Measurements from ENCODE around the gene KLHL41.
"Not testable (repeated sequence)": the region's sequence is repeated elsewhere in the genome, so short reads cannot be mapped to it uniquely, and the experiment has no call there.

KLHL41 gene

DNA sequence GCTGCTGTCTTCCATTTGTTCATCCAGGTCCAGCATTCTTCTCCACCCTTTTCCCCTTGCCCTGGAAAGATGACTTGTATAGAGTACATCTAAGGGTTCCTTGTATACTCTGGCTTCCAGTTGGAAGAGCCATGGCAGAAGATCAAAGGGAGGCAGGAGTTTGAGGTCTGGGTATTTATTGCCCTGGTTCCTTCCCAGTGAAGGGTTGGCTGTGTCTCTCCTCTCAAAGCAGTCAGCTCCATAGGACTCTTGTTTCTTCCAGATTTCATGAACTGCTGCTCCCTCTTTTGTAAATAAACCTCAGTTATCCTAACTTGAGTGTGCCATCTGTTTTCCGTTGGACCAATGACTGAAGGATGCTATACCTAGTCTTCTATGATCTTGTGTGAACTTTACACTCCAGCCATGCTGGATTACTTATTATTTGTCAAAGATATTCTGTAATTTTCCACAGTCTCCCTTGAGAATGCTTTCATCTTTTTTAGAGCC, 23.8 kb upstream of the KLHL41 start:
- TF ChIP-seq GATA1 (IDR thresholded peaks at IDR 0.05; ENCODE audit: low read depth, low read length) = no peak
- no peak for TF ChIP-seq POLR2A (IDR thresholded peaks at IDR 0.05; ENCODE audit: low read length)
- no peak for DNase-seq

DNA sequence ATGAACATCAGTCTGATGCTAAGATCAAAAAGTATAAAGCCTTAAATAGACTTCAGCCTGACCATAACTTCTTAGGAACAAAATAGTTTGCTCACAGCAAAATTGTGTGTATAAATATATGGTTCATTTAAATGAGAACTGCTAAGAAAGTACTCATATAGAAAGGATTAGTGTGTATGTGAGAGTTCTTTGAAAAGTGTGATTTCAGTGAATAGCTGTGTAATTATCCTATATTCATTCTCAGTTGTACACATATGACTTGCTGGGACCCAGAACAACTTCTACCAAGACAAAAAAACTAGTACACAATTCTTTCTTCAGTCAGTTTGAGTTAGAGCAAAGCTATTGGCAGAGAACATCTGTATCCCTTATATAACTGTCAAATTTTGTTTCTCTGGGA, 23.0 kb upstream of the KLHL41 start:
- DNase-seq = no peak
- no peak for TF ChIP-seq GATA1 (IDR thresholded peaks at IDR 0.05; ENCODE audit: low read depth, low read length)
- no peak for TF ChIP-seq POLR2A (IDR thresholded peaks at IDR 0.05; ENCODE audit: low read length)

DNA sequence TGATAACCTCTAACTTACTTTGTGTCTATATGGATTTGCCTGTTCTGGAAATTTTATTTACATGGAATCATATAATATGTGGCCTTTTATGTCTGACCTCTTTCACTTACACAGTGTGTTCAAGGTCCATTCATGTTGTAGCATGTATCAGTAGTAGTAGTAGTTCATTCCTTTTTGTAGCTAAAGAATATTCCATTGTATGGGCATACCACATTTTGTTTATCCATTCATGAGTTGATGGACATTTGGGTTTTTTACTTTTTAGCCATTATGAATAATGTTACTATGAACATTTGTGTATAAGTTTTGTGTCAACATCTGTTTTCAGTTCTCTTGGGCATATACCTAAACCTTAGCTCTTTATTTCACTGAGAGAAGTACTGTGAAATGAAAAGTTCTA, 18.7 kb upstream of the KLHL41 start:
- TF ChIP-seq POLR2A (IDR thresholded peaks at IDR 0.05; ENCODE audit: low read length) = no peak
- no peak for TF ChIP-seq GATA1 (IDR thresholded peaks at IDR 0.05; ENCODE audit: low read depth, low read length)
- no peak for DNase-seq

DNA sequence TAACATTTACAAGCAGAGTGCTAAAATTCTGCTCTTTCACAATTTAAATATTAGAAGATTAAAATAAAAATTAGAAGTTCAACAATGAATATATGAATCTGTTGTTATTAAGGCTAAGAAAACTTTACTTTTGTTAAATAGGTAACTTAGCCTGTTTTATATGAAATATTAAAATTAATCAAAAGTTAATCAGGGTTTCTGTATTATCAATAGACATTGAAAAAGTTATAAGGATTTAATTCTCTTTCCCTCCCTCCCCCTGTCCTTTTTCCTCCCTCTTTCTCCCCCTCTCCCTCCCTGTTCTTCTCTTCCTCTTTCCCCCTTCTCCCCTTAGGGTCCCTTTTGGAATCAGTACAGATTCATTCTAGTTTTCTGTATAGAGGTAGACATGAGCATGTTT, 18.1 kb upstream of the KLHL41 start:
- TF ChIP-seq POLR2A (IDR thresholded peaks at IDR 0.05; ENCODE audit: low read length) = no peak
- no peak for TF ChIP-seq GATA1 (IDR thresholded peaks at IDR 0.05; ENCODE audit: low read depth, low read length)
- DNase-seq = no peak

DNA sequence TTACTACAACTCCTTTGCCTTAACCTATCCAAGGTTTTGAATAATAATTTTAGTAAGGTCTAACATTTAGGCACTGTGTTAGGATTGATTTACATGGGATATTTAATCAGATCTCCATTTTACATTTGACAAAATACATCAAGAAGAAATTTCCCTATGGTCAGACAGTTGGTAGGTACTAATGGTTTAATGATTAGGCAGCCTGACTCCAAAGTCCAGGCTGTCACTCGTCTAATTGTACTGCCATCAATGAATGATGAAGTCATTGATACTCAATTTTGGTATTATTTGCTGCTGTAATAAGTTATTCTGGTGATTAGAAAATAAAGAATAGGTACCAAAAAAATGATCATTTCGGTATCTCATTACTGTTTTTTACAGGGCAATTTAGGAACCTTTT, 16.1 kb upstream of the KLHL41 start:
- TF ChIP-seq POLR2A (IDR thresholded peaks at IDR 0.05; ENCODE audit: low read length) (no peak), GATA1 (IDR thresholded peaks at IDR 0.05; ENCODE audit: low read depth, low read length) (no peak)
- no peak for DNase-seq

DNA sequence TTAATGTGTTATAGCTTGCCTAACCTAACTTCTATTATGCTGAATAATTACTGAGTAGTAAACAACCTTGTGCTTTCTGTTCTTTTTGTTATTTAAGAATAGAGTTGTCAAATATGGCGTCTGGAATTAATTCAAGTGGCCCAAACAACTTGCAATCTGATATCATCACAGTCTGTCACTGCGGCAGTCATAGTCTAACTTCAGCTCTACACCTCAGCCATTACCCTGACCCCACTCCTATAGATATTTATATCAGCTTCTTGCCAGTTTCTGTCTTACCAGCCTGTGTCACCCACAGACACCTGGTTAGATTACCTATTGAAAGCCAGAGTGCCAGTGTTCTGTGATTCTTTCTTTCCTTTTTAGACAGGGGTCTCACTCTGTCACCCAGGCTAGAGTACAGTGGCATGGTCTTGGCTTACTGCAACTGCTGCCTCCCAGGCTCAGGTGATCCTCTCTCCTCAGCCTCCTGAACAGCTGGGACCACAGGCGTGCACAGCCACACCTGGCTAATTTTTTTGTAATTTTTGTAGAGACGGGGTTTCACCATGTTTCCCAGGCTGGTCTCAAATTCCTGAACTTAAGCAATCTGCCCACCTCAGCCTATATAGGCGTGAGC, 14.1 kb upstream of the KLHL41 start:
- TF ChIP-seq GATA1 (IDR thresholded peaks at IDR 0.05; ENCODE audit: low read depth, low read length) = no peak
- TF ChIP-seq POLR2A (IDR thresholded peaks at IDR 0.05; ENCODE audit: low read length) = no peak

DNA sequence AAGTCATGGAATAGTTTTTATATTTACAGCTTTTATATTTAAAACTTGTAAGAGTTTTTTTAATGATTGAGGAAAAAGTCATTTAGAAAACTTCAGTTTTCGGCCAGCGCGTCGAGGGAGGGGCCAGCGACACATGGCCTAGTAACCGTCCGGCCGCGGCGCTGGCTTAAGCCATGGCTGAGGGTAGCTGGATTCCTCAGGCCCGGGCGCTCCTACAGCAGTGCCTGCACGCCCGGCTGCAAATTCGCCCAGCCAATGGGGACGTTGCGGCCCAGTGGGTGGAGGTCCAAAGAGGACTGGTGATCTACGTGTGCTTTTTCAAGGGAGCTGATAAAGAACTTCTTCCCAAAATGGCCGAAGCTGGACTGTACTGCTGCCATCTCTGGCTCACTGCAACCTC, 4.9 kb upstream of the KLHL41 start:
- no peak for DNase-seq

More for the DNA sequence above, 14.1 kb upstream of the KLHL41 start:
- no peak for DNase-seq

DNA sequence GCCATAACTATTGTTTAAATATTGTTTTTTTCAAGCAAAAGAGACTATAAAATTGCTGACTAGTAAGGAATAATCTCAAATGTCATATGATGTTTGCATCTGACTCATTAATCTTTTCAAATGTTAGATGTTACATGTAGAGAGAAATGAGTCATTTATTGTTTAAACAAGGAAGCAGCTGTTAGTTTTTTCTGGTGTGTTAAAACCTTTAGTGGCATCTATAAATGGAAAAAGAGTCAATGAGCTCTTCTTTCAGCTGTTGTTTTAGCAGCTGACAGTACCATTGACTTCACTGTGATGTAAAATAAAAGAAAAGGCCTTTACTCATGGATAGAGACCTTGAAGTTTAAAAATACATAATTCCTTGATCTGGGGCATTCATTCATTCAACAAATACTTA, 1.8 kb upstream of the KLHL41 start:
- no peak for DNase-seq
- TF ChIP-seq GATA1 (IDR thresholded peaks at IDR 0.05; ENCODE audit: low read depth, low read length) (no peak), POLR2A (IDR thresholded peaks at IDR 0.05; ENCODE audit: low read length) (no peak)

More for the DNA sequence above, 4.9 kb upstream of the KLHL41 start:
- no peak for TF ChIP-seq POLR2A (IDR thresholded peaks at IDR 0.05; ENCODE audit: low read length)
- TF ChIP-seq GATA1 (IDR thresholded peaks at IDR 0.05; ENCODE audit: low read depth, low read length) = no peak

DNA sequence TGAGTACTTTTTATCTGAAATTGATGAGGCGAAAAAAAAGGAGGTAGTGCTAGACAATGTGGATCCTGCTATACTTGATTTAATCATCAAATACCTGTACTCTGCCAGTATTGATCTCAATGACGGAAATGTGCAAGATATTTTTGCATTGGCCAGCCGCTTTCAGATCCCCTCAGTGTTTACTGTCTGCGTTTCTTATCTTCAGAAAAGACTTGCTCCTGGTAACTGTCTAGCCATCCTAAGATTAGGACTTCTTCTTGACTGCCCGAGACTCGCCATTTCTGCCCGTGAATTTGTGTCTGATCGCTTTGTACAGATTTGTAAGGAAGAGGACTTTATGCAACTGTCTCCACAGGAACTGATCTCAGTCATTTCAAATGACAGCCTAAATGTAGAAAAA, 453 bp downstream of the KLHL41 start:
- no peak for DNase-seq
- TF ChIP-seq POLR2A (IDR thresholded peaks at IDR 0.05; ENCODE audit: low read length) (no peak), GATA1 (IDR thresholded peaks at IDR 0.05; ENCODE audit: low read depth, low read length) (no peak)

DNA sequence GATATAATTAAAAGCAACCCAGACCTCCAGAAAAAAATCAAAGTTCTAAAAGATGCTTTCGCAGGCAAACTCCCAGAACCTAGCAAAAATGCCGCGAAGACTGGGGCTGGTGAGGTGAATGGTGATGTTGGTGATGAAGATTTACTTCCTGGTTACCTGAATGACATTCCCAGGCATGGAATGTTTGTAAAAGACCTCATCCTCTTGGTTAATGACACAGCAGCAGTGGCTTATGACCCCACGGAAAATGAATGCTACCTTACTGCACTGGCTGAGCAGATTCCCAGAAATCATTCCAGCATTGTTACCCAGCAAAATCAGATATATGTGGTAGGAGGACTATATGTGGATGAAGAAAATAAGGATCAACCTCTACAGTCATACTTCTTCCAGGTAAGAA, 994 bp downstream of the KLHL41 start:
- no peak for DNase-seq
- TF ChIP-seq GATA1 (IDR thresholded peaks at IDR 0.05; ENCODE audit: low read depth, low read length) (no peak), POLR2A (IDR thresholded peaks at IDR 0.05; ENCODE audit: low read length) (no peak)

DNA sequence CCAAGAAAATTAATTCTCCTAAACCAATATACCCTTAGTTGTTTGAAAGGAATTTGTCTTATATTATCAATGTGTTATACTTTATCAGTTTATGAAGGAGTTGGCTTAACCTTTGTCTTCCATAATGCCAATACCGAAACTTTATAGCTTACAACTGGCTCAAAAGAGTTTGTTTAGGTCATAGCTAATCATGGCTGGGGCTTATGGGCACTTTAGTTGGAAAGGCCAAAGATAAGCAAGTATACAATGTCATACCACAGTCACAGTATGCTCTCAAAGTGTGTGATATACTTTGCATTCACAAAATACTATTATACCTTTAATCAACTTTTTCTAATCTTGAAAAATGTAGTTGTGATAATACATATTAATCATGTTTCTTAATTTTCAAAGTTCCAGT, 2.3 kb downstream of the KLHL41 start:
- DNase-seq = no peak
- no peak for TF ChIP-seq GATA1 (IDR thresholded peaks at IDR 0.05; ENCODE audit: low read depth, low read length)
- TF ChIP-seq POLR2A (IDR thresholded peaks at IDR 0.05; ENCODE audit: low read length) = no peak

DNA sequence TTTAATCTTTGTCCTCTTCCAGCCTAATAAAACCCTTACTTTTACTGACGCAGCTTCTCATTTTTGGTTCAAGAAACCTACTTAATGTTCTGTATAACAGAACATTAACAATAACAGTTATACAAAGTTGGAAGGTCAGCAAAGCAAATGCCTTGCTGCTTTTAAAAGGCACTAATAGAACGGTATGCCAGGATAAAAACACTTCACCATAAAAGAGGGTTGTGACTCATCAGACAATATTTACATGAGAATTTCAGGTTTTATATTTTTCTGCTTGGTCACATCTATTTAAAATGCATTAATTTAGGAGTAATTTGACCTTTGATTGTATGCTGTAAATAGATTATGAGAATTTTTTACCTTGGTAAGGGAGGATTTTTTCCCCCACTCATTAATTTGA, 3.0 kb downstream of the KLHL41 start:
- no peak for DNase-seq

DNA sequence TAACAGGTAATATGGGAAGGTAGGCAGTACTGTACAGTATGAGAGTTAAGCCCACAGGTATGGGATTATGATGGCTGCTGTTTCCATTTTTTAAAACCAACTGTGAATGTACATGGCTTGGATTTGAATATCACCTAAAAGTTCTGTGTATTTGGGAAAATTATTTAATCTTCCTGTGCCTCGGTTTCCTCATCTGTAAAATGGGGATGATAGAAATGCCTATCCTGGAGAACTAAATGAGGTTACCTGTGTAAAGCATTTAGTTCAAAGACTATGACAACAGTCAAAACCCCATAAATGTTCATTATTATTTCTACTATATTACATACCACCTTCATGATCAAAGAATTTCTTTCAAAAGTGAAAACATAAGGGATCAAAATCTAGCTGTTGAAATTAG, 3.6 kb downstream of the KLHL41 start:
- no peak for TF ChIP-seq GATA1 (IDR thresholded peaks at IDR 0.05; ENCODE audit: low read depth, low read length)
- no peak for TF ChIP-seq POLR2A (IDR thresholded peaks at IDR 0.05; ENCODE audit: low read length)
- DNase-seq = no peak

More for the DNA sequence above, 3.0 kb downstream of the KLHL41 start:
- TF ChIP-seq POLR2A (IDR thresholded peaks at IDR 0.05; ENCODE audit: low read length) (no peak), GATA1 (IDR thresholded peaks at IDR 0.05; ENCODE audit: low read depth, low read length) (no peak)

DNA sequence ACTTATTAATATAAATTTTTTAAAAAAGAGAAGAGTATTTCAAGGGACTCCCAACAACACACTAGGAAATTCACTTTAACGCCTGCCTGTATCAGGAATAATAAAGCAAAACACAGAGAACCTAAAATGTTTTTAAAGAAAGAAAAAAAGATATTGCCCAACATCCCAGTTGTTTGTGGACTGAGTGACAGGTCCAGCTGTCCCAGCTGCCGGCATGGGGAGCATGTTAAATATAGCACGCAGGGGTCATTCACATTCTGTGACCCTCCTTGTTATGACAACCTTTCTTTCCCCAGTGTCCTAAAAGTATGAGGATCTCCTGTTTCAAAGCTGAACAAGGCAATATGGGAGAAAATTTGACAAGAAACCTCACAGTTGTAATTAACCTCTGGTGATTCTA, 4.4 kb downstream of the KLHL41 start:
- DNase-seq = no peak
- TF ChIP-seq POLR2A (IDR thresholded peaks at IDR 0.05; ENCODE audit: low read length) = no peak
- no peak for TF ChIP-seq GATA1 (IDR thresholded peaks at IDR 0.05; ENCODE audit: low read depth, low read length)

DNA sequence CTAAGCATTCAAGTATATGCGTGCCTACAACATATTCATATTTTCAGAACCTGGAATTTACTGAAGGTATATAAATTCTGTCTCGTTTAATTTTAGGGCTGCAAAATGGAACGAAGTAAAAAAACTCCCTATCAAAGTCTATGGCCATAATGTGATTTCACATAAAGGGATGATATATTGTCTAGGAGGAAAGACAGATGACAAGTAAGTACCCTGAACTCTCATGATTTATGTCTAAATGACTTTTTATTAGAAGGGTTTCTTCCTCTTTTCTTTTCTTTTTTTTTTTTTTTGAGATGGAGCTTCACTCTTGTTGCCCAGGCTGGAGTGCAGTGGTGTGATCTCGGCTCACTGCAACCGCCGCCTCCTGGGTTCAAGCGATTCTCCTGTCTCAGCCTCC, 5.3 kb downstream of the KLHL41 start:
- not testable (repeated sequence) for DNase-seq

DNA sequence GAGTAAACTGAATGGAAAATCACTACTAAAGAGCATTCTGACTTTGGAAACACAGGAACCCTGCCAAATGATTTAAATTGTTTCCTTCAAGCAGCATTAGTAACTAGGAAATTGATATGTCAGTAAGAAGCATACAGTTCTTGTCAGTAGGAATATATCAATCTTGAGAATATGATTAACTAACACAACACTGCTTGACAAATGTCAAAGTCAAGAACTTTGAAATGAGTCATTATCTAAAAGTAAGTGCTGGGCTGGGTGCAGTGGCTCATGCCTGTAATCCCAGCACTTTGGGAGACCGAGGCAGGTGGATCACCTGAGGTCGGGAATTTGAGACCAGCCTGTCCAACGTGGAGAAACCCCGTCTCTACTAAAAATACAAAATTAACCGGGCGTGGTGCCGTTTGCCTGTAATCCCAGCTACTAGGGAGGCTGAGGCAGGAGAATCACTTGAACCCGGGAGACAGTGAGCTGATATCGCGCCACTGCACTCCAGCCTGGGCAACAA, 7.0 kb downstream of the KLHL41 start:
- DNase-seq = not testable (repeated sequence)

All from erythroblast (primary cell).